Measurements from ENCODE around the gene GPRASP1. TPM values are rescaled to one million over a fixed set of nuclear protein-coding genes. Genes with fewer than 3 reads are reported as not detected.

The GPRASP1 gene
- total and polyA plus RNA-seq, 2 of the 13 experiments (the other 11 are each of a cell fraction or from before 2014, with no cell fraction given): 0.38 to 1.4 TPM

GRCh38 chrX:102659790-102660757, 8.8 kb downstream of the GPRASP1 start (continued):
- TF ChIP-seq ZNF280D (CRISPR knock-in tag; IDR thresholded peaks at IDR 0.05) (no peak), HMG20B (CRISPR knock-in tag; conservative IDR thresholded peaks at IDR 0.05) (no peak), PRDM15 (CRISPR knock-in tag; IDR thresholded peaks at IDR 0.05) (no peak), KAT8 (CRISPR knock-in tag; IDR thresholded peaks at IDR 0.05) (peak; percentile 66; the same call in 1 of the 2 replicates), SIN3A (IDR thresholded peaks at IDR 0.05; ENCODE audit: borderline replicate concordance, low read depth, low read length) (peak; percentile 52; the same call in 1 of the 2 replicates), NRL (CRISPR knock-in tag; IDR thresholded peaks at IDR 0.05; ENCODE audit: borderline replicate concordance) (no peak), HOXA5 (CRISPR knock-in tag; IDR thresholded peaks at IDR 0.05) (no peak), SMAD3 (CRISPR knock-in tag; IDR thresholded peaks at IDR 0.05) (no peak), ZNF496 (CRISPR knock-in tag; IDR thresholded peaks at IDR 0.05; ENCODE audit: insufficient replicate concordance) (no peak), IRF2 (CRISPR knock-in tag; IDR thresholded peaks at IDR 0.05) (no peak), YY1 (IDR thresholded peaks at IDR 0.05; ENCODE audit: insufficient read depth, insufficient replicate concordance, low read depth, low read length) (no peak), ZNF740 (CRISPR knock-in tag; IDR thresholded peaks at IDR 0.05) (no peak), CAMTA2 (CRISPR knock-in tag; IDR thresholded peaks at IDR 0.05; ENCODE audit: borderline replicate concordance) (no peak), ZNF616 (CRISPR knock-in tag; IDR thresholded peaks at IDR 0.05; ENCODE audit: low read depth) (no peak), RFX1 (IDR thresholded peaks at IDR 0.05) (no peak), NFE2L2 (IDR thresholded peaks at IDR 0.05; ENCODE audit: low read length) (no peak), HMGXB4 (CRISPR knock-in tag; IDR thresholded peaks at IDR 0.05; ENCODE audit: borderline replicate concordance in 1 of 2, low read depth in 1 of 2) (no peak; a peak in 1 of 4 replicates), NR1H2 (CRISPR knock-in tag; IDR thresholded peaks at IDR 0.05; ENCODE audit: borderline replicate concordance, low read depth) (no peak), ZNF557 (CRISPR knock-in tag; IDR thresholded peaks at IDR 0.05) (no peak), MTA1 (CRISPR knock-in tag; IDR thresholded peaks at IDR 0.05; ENCODE audit: borderline replicate concordance) (no peak)
